Nephron (organoid): ENCODE measurements around the gene TRAIP.
"Not testable (repeated sequence)": the region's sequence is repeated elsewhere in the genome, so short reads cannot be mapped to it uniquely, and the experiment has no call there.

ENCODE experiments used
- H3K27ac Mint-ChIP-seq, 3 experiments: 2 replicates each; pipeline ENCODE4 v1.8.0; 2020; ENCODE audit warnings: mixed read lengths in 3 of 3, mild to moderate bottlenecking in 2 of 3, moderate library complexity in 1 of 3
- H3K27me3 Mint-ChIP-seq: 2 replicates; pipeline ENCODE4 v1.8.0; 2021; ENCODE audit warnings: low read depth, mild to moderate bottlenecking, moderate library complexity, mixed read lengths
- H3K36me3 Mint-ChIP-seq: 2 replicates; pipeline ENCODE4 v1.8.0; 2020; ENCODE audit warnings: low read depth, mixed read lengths
- H3K4me1 Mint-ChIP-seq: 2 replicates; pipeline ENCODE4 v1.8.0; 2020; ENCODE audit warnings: mixed read lengths
- H3K4me3 Mint-ChIP-seq, 3 experiments: 2 replicates each; pipeline ENCODE4 v1.8.0; 2020; ENCODE audit warnings: mild to moderate bottlenecking in 3 of 3, mixed read lengths in 3 of 3, moderate library complexity in 2 of 3
- H3K9me3 Mint-ChIP-seq: 2 replicates; pipeline ENCODE4 v1.8.0; 2020; ENCODE audit warnings: mixed read lengths
- CTCF ChIP-seq, 3 experiments: fragments of 200-600 bp; sonication (generic); IDR thresholded peaks; one replicate each; pipeline ENCODE4 v1.5.0; 2021; ENCODE audit warnings: antibody characterized with exemption in 3 of 3; ENCODE audit not compliant: unreplicated experiment in 3 of 3

TRAIP gene

GRCh38 chr3:49787182-49787464 is 69.2 kb downstream of the TRAIP start:
- peak overlapping the region; percentile 90 to 94 (median 93) for H3K4me3 Mint-ChIP-seq
- no peak for TF ChIP-seq CTCF (IDR thresholded peaks at IDR 0.05; ENCODE audit: unreplicated experiment in 3 of 3)
- H3K36me3 Mint-ChIP-seq: peaks cover 10% of the 10 kb centered on the region
- peaks cover 11% of the 10 kb centered on the region for H3K4me1 Mint-ChIP-seq
- peak overlapping the region; percentile 97 to 99 (median 97) for H3K27ac Mint-ChIP-seq
- H3K27me3 Mint-ChIP-seq: peaks cover 4% of the 10 kb centered on the region
- H3K9me3 Mint-ChIP-seq: no peaks in the 10 kb centered on the region

- peaks cover 4% of the 10 kb centered on the region for H3K27me3 Mint-ChIP-seq
- no peaks in the 10 kb centered on the region for H3K9me3 Mint-ChIP-seq
- peaks cover 12% of the 10 kb centered on the region for H3K4me1 Mint-ChIP-seq
- H3K27ac Mint-ChIP-seq: peak within 1 kb of the TSS; percentile 97 to 99 (median 97)
- peak within 1 kb of the TSS; percentile 90 to 94 (median 93) for H3K4me3 Mint-ChIP-seq
- no peak for TF ChIP-seq CTCF (IDR thresholded peaks at IDR 0.05; ENCODE audit: unreplicated experiment in 3 of 3)
- peaks cover 10% of the 10 kb centered on the region for H3K36me3 Mint-ChIP-seq
Measured at GRCh38 chr3:49786357-49787181, 69.8 kb downstream of the TRAIP start, which contains the start of gene IP6K1. TSS of gene IP6K1 (minus strand) at chr3:49786542. CDS start at chr3:49748040, 38,502 bp downstream.

GRCh38 chr3:49785565-49786356 is 70.6 kb downstream of the TRAIP start:
- H3K27ac Mint-ChIP-seq: peak overlapping the region; percentile 70 to 92 (median 86)
- peak overlapping the region; percentile 90 to 94 (median 93) for H3K4me3 Mint-ChIP-seq
- peaks cover 15% of the 10 kb centered on the region for H3K36me3 Mint-ChIP-seq
- TF ChIP-seq CTCF (IDR thresholded peaks at IDR 0.05; ENCODE audit: unreplicated experiment in 3 of 3): no peak
- H3K4me1 Mint-ChIP-seq: peaks cover 16% of the 10 kb centered on the region
- no peaks in the 10 kb centered on the region for H3K9me3 Mint-ChIP-seq
- peaks cover 4% of the 10 kb centered on the region for H3K27me3 Mint-ChIP-seq

GRCh38 chr3:49782277-49782676 is 74.1 kb downstream of the TRAIP start:
- Mint-ChIP-seq H3K36me3 (peaks cover 30% of the 10 kb centered on the region), H3K4me1 (peaks cover 24% of the 10 kb centered on the region), H3K4me3 (peak overlapping the region; percentile 30 to 60 (median 45))
- H3K9me3 Mint-ChIP-seq, H3K27me3 Mint-ChIP-seq, H3K27ac Mint-ChIP-seq: not testable (repeated sequence)

- H3K36me3 Mint-ChIP-seq: peaks cover 35% of the 10 kb centered on the region
- H3K27ac Mint-ChIP-seq: peak overlapping the region; percentile 8 to 51 (median 46)
- H3K4me1 Mint-ChIP-seq: peaks cover 24% of the 10 kb centered on the region
- TF ChIP-seq CTCF (IDR thresholded peaks at IDR 0.05; ENCODE audit: unreplicated experiment in 3 of 3): no peak
- no peaks in the 10 kb centered on the region for H3K9me3 Mint-ChIP-seq
- no peaks in the 10 kb centered on the region for H3K27me3 Mint-ChIP-seq
- peak overlapping the region; percentile 17 to 71 (median 21) for H3K4me3 Mint-ChIP-seq
Measured at GRCh38 chr3:49781415-49782199, 74.8 kb downstream of the TRAIP start.

- peak overlapping the region in 1 of 3 experiments; percentile 71 for H3K4me3 Mint-ChIP-seq
- H3K4me1 Mint-ChIP-seq: peaks cover 24% of the 10 kb centered on the region
- H3K36me3 Mint-ChIP-seq: peaks cover 36% of the 10 kb centered on the region
- H3K27ac Mint-ChIP-seq: peak overlapping the region in 2 of 3 experiments; percentile 46 to 51
- not testable (repeated sequence) for H3K9me3 Mint-ChIP-seq, H3K27me3 Mint-ChIP-seq
Measured at GRCh38 chr3:49780975-49781365, 75.4 kb downstream of the TRAIP start.
